CD4-positive, CD25-positive, alpha-beta regulatory T cell (primary cell): ENCODE results near the gene TRIM15. TPM values are rescaled to one million over a fixed set of nuclear protein-coding genes. Genes with fewer than 3 reads are reported as not detected.

Source experiments
- ATAC-seq, 2 donors: fragments of 150-1000 bp; cut with Tn5 transposase; one replicate each; pipeline ENCODE4 v1.10.0; 2021; ENCODE audit warnings: low read depth in 2 of 2, moderate number of reproducible peaks in 2 of 2, moderate library complexity in 1 of 2
- DNase-seq, 3 donors: peaks; one replicate each; pipeline versions ENCODE4 v3.0.0 to v3.0.0-alpha.2; 2012 to 2022; ENCODE audit warnings: mixed read lengths in 1 of 3
- H3K27ac ChIP-seq: one replicate; pipeline ENCODE4 v1.7.0; 2013; ENCODE audit warnings: mild to moderate bottlenecking, low read length; ENCODE audit not compliant: insufficient read depth, poor library complexity, severe bottlenecking
- H3K27me3 ChIP-seq: one replicate; pipeline ENCODE4 v1.7.0; 2013; ENCODE audit warnings: low read length; ENCODE audit not compliant: control insufficient read depth, insufficient read depth
- H3K36me3 ChIP-seq: one replicate; pipeline ENCODE4 v1.7.0; 2013; ENCODE audit warnings: mild to moderate bottlenecking, low read length, moderate library complexity; ENCODE audit not compliant: control insufficient read depth, insufficient read depth
- H3K4me1 ChIP-seq: 2 replicates; pipeline ENCODE4 v1.7.0; 2013; ENCODE audit warnings: mild to moderate bottlenecking, low read length; ENCODE audit not compliant: insufficient read depth, control insufficient read depth, poor library complexity, severe bottlenecking
- H3K4me3 ChIP-seq: one replicate; pipeline ENCODE4 v1.7.0; 2013; ENCODE audit warnings: low read depth, mild to moderate bottlenecking, low read length, moderate library complexity
- H3K9me3 ChIP-seq, 2 experiments: 1 replicate in 1 of 2; 2 replicates in 1 of 2; pipeline ENCODE4 v1.7.0; 2013; ENCODE audit warnings: low read length in 2 of 2, mild to moderate bottlenecking in 1 of 2, moderate library complexity in 1 of 2; ENCODE audit not compliant: control insufficient read depth in 2 of 2
- H3K27ac Mint-ChIP-seq, 3 donors: one replicate each; pipeline ENCODE4 v1.8.0; 2020 to 2022; ENCODE audit warnings: mild to moderate bottlenecking in 3 of 3, mixed read lengths in 3 of 3, moderate library complexity in 2 of 3
- H3K27me3 Mint-ChIP-seq: one replicate; pipeline ENCODE4 v1.8.0; 2022; ENCODE audit warnings: mild to moderate bottlenecking, mixed read lengths
- H3K36me3 Mint-ChIP-seq: one replicate; pipeline ENCODE4 v1.8.0; 2020; ENCODE audit warnings: mixed read lengths
- H3K4me1 Mint-ChIP-seq, 4 donors: one replicate each; pipeline ENCODE4 v1.8.0; 2020 to 2022; ENCODE audit warnings: mixed read lengths in 4 of 4, mild to moderate bottlenecking in 1 of 4
- H3K4me3 Mint-ChIP-seq, 4 donors: one replicate each; pipeline ENCODE4 v1.8.0; 2020 to 2022; ENCODE audit warnings: mild to moderate bottlenecking in 4 of 4, mixed read lengths in 4 of 4, moderate library complexity in 3 of 4
- H3K9me3 Mint-ChIP-seq, 7 donors: one replicate each; pipeline ENCODE4 v1.8.0; 2020 to 2022; ENCODE audit warnings: mixed read lengths in 7 of 7, mild to moderate bottlenecking in 3 of 7, moderate library complexity in 2 of 7
- polyA plus RNA-seq, 4 donors: library from polyadenylated mRNA; unstranded; fragments of 300-500 nt; fragmentation: Illumina TruSeq; gene quantifications; one replicate each; pipeline ENCODE4 v1.2.3, GENCODE V29; 2021
- total RNA-seq: library from RNA; stranded (reverse); gene quantifications from one replicate; pipeline ENCODE4 v1.2.3, GENCODE V29; 2022

Gene TRIM15
- total and polyA plus RNA-seq, 5 donors from 2014 or later, result not detected

DNA sequence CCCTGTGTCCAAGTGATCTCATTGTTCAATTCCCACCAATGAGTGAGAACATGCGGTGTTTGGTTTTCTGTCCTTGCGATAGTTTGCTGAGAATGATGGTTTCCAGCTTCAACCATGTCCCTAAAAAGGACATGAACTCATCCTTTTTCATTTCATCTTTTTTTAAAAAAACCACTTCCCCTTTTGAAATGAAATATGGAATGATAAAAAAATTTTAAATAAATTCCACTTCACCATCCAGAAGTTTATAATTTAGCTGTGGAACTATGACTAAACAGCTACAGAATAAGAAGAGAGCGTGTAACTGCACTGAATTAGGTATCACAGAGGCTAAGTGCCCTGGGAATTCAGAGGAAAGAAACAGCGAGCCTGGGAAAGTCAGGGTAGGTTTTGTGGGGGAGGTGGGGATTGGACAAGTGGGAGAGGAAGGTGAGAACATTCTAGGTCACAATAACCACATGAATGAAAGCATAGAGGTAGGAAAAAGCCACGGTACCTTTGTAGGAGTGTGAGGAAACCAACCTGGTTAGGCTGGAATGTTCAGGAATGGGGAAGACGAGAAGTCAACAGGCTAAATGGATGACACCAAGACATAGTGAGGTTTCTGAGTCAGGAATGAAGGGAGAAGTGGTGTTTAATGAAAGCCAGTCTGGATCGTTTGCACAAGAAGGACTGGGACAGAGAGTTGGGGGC lies 13.3 kb upstream of the TRIM15 start:
- H3K27ac ChIP-seq, result no peak overlapping the region
- H3K4me1 ChIP-seq, result no peaks in the 10 kb centered on the region
- Mint-ChIP-seq H3K27ac (no peak overlapping the region), H3K4me1 (peaks cover 0 to 5% (median 2%) of the 10 kb centered on the region in 4 donors), H3K36me3 (no peaks in the 10 kb centered on the region), H3K9me3 (no peaks in the 10 kb centered on the region), H3K27me3 (peaks cover 63% of the 10 kb centered on the region), H3K4me3 (no peak overlapping the region)
- no peak for DNase-seq
- no peaks in the 10 kb centered on the region for H3K9me3 ChIP-seq
- H3K4me3 ChIP-seq, result no peak overlapping the region
- no peaks in the 10 kb centered on the region for H3K36me3 ChIP-seq
- ATAC-seq, result no peak
- H3K27me3 ChIP-seq, result peaks cover 10% of the 10 kb centered on the region

- Histone ChIP-seq H3K27ac (no peak overlapping the region), H3K4me3 (no peak overlapping the region), H3K27me3 (peaks cover 18% of the 10 kb centered on the region), H3K36me3 (no peaks in the 10 kb centered on the region), H3K9me3 (no peaks in the 10 kb centered on the region), H3K4me1 (no peaks in the 10 kb centered on the region)
- no peak for ATAC-seq
- H3K9me3 Mint-ChIP-seq, result no peaks in the 10 kb centered on the region
- H3K27me3 Mint-ChIP-seq, result peaks cover 63% of the 10 kb centered on the region
- H3K4me3 Mint-ChIP-seq, result no peak overlapping the region
- no peak for DNase-seq
- H3K27ac Mint-ChIP-seq, result no peak overlapping the region
- H3K4me1 Mint-ChIP-seq, result peaks cover 0 to 5% (median 2%) of the 10 kb centered on the region in 4 donors
- H3K36me3 Mint-ChIP-seq, result no peaks in the 10 kb centered on the region
These were observed 12.5 kb upstream of the TRIM15 start for GRCh38 chr6:30150671-30151395.

GRCh38 chr6:30151580-30151979 lies 11.8 kb upstream of the TRIM15 start:
- peak in 1 of 3 donors; percentile 30 for DNase-seq
- peaks cover 63% of the 10 kb centered on the region for H3K27me3 Mint-ChIP-seq
- H3K27ac Mint-ChIP-seq, result no peak overlapping the region
- no peaks in the 10 kb centered on the region for H3K36me3 Mint-ChIP-seq
- H3K9me3 Mint-ChIP-seq, result no peaks in the 10 kb centered on the region
- H3K4me1 Mint-ChIP-seq, result peaks cover 0 to 5% (median 3%) of the 10 kb centered on the region in 4 donors
- H3K4me3 Mint-ChIP-seq, result no peak overlapping the region
- no peaks in the 10 kb centered on the region for H3K4me1 ChIP-seq
- no peak overlapping the region for H3K27ac ChIP-seq
- H3K4me3 ChIP-seq, result no peak overlapping the region
- no peak for ATAC-seq
- H3K36me3 ChIP-seq, result no peaks in the 10 kb centered on the region
- H3K9me3 ChIP-seq, result no peaks in the 10 kb centered on the region
- H3K27me3 ChIP-seq, result peaks cover 24% of the 10 kb centered on the region

- H3K27me3 Mint-ChIP-seq, result peaks cover 64% of the 10 kb centered on the region
These were observed 11.2 kb upstream of the TRIM15 start for GRCh38 chr6:30152016-30152673.

GRCh38 chr6:30152910-30153610 lies 10.3 kb upstream of the TRIM15 start:
- peaks cover 60% of the 10 kb centered on the region for H3K27me3 Mint-ChIP-seq
- H3K36me3 ChIP-seq, result no peaks in the 10 kb centered on the region
- no peak overlapping the region for H3K27ac Mint-ChIP-seq

More at GRCh38 chr6:30152016-30152673, 11.2 kb upstream of the TRIM15 start:
- peaks cover 0 to 5% (median 3%) of the 10 kb centered on the region in 4 donors for H3K4me1 Mint-ChIP-seq
- no peak overlapping the region for H3K4me3 Mint-ChIP-seq
- no peak for DNase-seq
- Histone ChIP-seq H3K4me3 (no peak overlapping the region), H3K36me3 (no peaks in the 10 kb centered on the region), H3K9me3 (no peaks in the 10 kb centered on the region), H3K4me1 (no peaks in the 10 kb centered on the region), H3K27me3 (peaks cover 24% of the 10 kb centered on the region), H3K27ac (no peak overlapping the region)
- no peaks in the 10 kb centered on the region for H3K36me3 Mint-ChIP-seq
- no peak for ATAC-seq
- no peak overlapping the region for H3K27ac Mint-ChIP-seq
- H3K9me3 Mint-ChIP-seq, result no peaks in the 10 kb centered on the region

GRCh38 chr6:30154061-30154460 lies 9.3 kb upstream of the TRIM15 start:
- peaks cover 24% of the 10 kb centered on the region for H3K27me3 ChIP-seq
- DNase-seq (no peak), ATAC-seq (no peak)
- H3K27ac Mint-ChIP-seq, result no peak overlapping the region
- H3K36me3 Mint-ChIP-seq, result no peaks in the 10 kb centered on the region
- H3K27ac ChIP-seq, result no peak overlapping the region
- H3K9me3 ChIP-seq, result no peaks in the 10 kb centered on the region
- H3K4me3 ChIP-seq, result no peak overlapping the region
- H3K4me1 ChIP-seq, result no peaks in the 10 kb centered on the region
- no peak overlapping the region for H3K4me3 Mint-ChIP-seq
- H3K27me3 Mint-ChIP-seq, result peaks cover 52% of the 10 kb centered on the region
- H3K9me3 Mint-ChIP-seq, result no peaks in the 10 kb centered on the region
- H3K4me1 Mint-ChIP-seq, result peaks cover 0 to 5% (median under 1%) of the 10 kb centered on the region in 4 donors
- H3K36me3 ChIP-seq, result no peaks in the 10 kb centered on the region

More at GRCh38 chr6:30152910-30153610, 10.3 kb upstream of the TRIM15 start:
- ATAC-seq, result no peak
- H3K27ac ChIP-seq, result no peak overlapping the region
- no peak overlapping the region for H3K4me3 Mint-ChIP-seq
- no peaks in the 10 kb centered on the region for H3K9me3 ChIP-seq
- H3K36me3 Mint-ChIP-seq, result no peaks in the 10 kb centered on the region
- no peaks in the 10 kb centered on the region for H3K4me1 ChIP-seq
- peaks cover 0 to 5% (median 2%) of the 10 kb centered on the region in 4 donors for H3K4me1 Mint-ChIP-seq
- no peak overlapping the region for H3K4me3 ChIP-seq
- DNase-seq, result no peak
- peaks cover 24% of the 10 kb centered on the region for H3K27me3 ChIP-seq
- no peaks in the 10 kb centered on the region for H3K9me3 Mint-ChIP-seq

DNA sequence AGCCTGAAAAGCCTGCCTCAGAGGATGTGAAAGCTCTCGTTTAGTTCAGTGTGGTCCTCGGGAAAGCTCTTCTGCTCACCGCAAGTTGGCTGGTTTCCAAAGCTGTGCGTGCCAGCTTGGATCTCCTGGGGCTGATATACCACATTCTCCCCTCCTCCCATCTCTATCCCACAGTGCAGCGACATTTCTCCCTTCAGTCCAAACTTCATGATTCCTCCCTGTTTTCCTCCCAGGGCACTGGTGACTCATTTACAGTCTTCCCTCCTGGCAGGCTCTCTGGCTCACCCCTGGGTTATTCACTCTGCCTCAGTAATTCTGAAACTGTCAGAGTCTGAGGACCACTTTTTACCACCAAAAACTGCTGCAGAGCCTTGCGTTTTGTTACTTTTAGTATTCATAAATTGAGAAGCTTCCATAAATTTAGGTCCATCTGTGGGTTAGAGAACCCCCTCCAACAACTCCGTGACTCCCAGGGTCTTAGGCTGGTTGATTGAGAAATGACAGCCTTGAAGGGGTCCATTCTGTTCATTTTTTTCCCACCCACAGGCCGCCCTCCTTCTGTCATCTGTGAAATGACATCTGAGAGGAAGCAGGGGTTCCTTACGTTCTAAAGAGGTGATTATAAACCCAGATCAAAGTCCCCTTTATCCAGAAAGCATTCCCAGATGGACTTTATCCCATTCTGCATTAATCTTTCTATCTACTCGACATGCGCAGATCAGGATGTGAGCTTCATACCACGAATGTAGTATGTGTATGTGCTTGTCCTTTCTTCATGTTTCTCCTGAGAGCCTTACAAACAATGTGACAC lies 8.4 kb upstream of the TRIM15 start:
- Mint-ChIP-seq H3K4me3 (no peak overlapping the region), H3K36me3 (no peaks in the 10 kb centered on the region), H3K4me1 (peaks cover 0 to 5% (median under 1%) of the 10 kb centered on the region in 4 donors), H3K9me3 (no peaks in the 10 kb centered on the region), H3K27me3 (peaks cover 49% of the 10 kb centered on the region), H3K27ac (no peak overlapping the region)
- H3K36me3 ChIP-seq, result no peaks in the 10 kb centered on the region
- H3K9me3 ChIP-seq, result no peaks in the 10 kb centered on the region
- H3K4me3 ChIP-seq, result no peak overlapping the region
- H3K4me1 ChIP-seq, result no peaks in the 10 kb centered on the region
- peaks cover 24% of the 10 kb centered on the region for H3K27me3 ChIP-seq
- DNase-seq, result no peak
- ATAC-seq, result no peak
- H3K27ac ChIP-seq, result no peak overlapping the region
